ENCODE results near the gene LUZP2.

LUZP2 gene

DNA sequence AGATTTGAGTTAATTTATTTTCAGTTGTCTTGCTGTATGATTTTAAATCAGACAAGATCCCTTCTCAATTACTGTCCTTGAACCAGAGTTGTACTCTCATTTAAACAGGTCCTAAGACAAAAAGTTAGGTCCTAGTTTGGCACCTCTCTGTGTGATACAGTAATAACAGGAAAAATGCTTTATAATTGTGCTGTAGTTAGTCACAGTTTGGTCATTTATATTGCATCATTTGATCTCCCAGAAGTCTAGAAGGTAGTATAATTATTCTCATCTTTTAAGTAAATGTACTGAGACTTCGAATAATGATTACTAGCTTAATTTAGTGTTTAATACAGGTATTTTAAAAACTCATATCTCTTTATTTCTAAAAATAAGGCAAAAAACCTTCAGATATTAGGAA lies 18.1 kb upstream of the LUZP2 start:
- H3K27me3 Mint-ChIP-seq (ENCODE audit: low read depth), result no peaks in the 10 kb centered on the region
- H3K9me3 Mint-ChIP-seq, result peaks cover 9% of the 10 kb centered on the region
- no peaks in the 10 kb centered on the region for H3K4me1 Mint-ChIP-seq
- no peak overlapping the region for H3K4me3 Mint-ChIP-seq
- H3K36me3 Mint-ChIP-seq (ENCODE audit: low read depth), result no peaks in the 10 kb centered on the region
- no peak overlapping the region for H3K27ac Mint-ChIP-seq
- TF ChIP-seq, protein P1, sequence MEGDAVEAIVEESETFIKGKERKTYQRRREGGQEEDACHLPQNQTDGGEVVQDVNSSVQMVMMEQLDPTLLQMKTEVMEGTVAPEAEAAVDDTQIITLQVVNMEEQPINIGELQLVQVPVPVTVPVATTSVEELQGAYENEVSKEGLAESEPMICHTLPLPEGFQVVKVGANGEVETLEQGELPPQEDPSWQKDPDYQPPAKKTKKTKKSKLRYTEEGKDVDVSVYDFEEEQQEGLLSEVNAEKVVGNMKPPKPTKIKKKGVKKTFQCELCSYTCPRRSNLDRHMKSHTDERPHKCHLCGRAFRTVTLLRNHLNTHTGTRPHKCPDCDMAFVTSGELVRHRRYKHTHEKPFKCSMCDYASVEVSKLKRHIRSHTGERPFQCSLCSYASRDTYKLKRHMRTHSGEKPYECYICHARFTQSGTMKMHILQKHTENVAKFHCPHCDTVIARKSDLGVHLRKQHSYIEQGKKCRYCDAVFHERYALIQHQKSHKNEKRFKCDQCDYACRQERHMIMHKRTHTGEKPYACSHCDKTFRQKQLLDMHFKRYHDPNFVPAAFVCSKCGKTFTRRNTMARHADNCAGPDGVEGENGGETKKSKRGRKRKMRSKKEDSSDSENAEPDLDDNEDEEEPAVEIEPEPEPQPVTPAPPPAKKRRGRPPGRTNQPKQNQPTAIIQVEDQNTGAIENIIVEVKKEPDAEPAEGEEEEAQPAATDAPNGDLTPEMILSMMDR (IDR thresholded peaks at IDR 0.05; ENCODE audit: unreplicated experiment in 3 of 3), result no peak

DNA sequence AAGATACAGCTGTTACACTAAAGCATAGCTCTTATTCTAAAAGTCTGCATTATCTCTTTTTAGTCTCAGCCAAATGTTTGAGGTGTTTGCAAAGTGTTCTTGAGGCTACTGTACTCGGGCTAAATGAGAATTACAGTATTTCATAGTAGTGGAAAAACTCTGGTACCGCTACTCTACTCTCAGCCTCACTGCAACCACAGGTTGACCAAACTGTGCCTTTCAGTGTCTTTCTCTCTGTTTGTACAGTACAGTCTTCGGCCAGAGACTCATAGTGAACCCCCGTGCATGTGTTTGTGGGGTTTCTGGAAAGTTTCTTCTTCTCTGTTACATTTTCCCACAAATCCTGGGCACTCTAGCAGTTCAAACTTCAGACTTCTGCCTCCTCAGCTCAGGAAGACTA lies 7.4 kb upstream of the LUZP2 start:
- Mint-ChIP-seq H3K36me3 (ENCODE audit: low read depth) (no peaks in the 10 kb centered on the region), H3K4me3 (no peak overlapping the region), H3K9me3 (peaks cover 5% of the 10 kb centered on the region), H3K27ac (no peak overlapping the region), H3K4me1 (no peaks in the 10 kb centered on the region), H3K27me3 (ENCODE audit: low read depth) (peaks cover 3% of the 10 kb centered on the region)
- TF ChIP-seq, protein P1 (IDR thresholded peaks at IDR 0.05; ENCODE audit: unreplicated experiment in 3 of 3), result no peak

DNA sequence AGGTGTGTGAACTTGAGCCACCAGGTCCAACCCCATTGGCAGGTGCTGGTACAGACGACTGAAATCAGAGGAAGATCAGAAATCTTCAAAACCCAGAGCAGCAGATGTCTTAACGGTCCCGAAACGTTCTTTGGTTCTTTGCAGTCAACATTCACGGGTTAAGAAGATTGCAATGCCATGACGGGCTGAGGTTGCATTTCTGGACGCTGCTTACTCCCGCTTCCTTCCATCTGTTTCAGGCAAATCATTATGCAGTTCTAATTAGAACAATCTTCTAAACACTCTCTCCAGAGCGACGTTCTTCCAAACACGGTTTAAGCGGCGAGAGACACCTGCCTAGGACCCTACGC lies 492 bp upstream of the LUZP2 start:
- no peaks in the 10 kb centered on the region for H3K36me3 Mint-ChIP-seq (ENCODE audit: low read depth)
- TF ChIP-seq, protein P1 (IDR thresholded peaks at IDR 0.05; ENCODE audit: unreplicated experiment in 3 of 3), result no peak
- H3K9me3 Mint-ChIP-seq, result no peaks in the 10 kb centered on the region
- H3K4me3 Mint-ChIP-seq, result peak overlapping the region; percentile 87 to 93 (median 90)
- peaks cover 45% of the 10 kb centered on the region for H3K27me3 Mint-ChIP-seq (ENCODE audit: low read depth)
- peak overlapping the region in 1 of 3 experiments; percentile 2 for H3K27ac Mint-ChIP-seq
- H3K4me1 Mint-ChIP-seq, result peaks cover 14% of the 10 kb centered on the region

DNA sequence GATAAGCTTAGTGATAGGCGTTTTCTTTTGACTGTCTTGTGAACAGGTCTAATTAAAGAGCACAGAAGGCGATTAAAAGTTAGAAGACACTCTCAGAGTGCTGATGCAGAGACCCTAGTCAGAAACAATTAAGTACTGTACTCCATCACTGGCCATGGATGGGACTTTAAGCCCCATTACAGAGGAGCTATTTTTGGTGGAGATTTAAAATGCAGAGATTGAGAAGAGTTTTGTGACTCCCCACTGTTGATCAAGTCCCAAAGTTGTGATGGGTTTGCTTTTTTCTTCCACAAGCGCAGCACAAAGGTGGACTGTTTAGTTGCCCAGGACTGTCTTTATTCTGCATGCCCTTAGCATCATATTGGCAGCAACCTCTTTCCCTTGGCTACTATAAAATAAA lies 978 bp downstream of the LUZP2 start:
- H3K27me3 Mint-ChIP-seq (ENCODE audit: low read depth), result peaks cover 45% of the 10 kb centered on the region
- H3K36me3 Mint-ChIP-seq (ENCODE audit: low read depth), result no peaks in the 10 kb centered on the region
- H3K27ac Mint-ChIP-seq, result no peak overlapping the region
- peak overlapping the region; percentile 87 to 93 (median 90) for H3K4me3 Mint-ChIP-seq
- peaks cover 14% of the 10 kb centered on the region for H3K4me1 Mint-ChIP-seq
- H3K9me3 Mint-ChIP-seq, result no peaks in the 10 kb centered on the region
- TF ChIP-seq, protein P1 (IDR thresholded peaks at IDR 0.05; ENCODE audit: unreplicated experiment in 3 of 3), result no peak

DNA sequence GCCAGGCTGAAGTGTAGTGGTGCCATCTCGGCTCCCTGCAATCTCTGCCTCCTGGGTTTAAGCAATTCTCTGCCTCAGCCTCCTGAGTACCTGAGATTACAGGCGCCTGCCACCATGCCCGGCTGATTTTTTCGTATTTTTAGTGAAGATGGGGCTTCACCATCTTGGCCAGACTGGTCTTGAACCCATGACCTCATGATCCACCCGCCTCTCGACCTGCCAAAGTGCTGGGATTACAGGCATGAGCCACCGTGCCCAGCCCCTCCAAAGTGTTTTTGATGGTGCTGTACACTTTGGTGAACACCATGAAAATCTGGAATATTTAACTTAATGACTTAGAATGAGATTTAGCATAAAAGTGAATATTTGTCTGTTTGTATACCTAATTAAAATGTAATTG lies 5.6 kb downstream of the LUZP2 start:
- Mint-ChIP-seq H3K4me3 (no peak overlapping the region), H3K9me3 (no peaks in the 10 kb centered on the region), H3K36me3 (ENCODE audit: low read depth) (no peaks in the 10 kb centered on the region), H3K27ac (no peak overlapping the region), H3K27me3 (ENCODE audit: low read depth) (peaks cover 18% of the 10 kb centered on the region), H3K4me1 (peaks cover 4% of the 10 kb centered on the region)
- TF ChIP-seq, protein P1 (IDR thresholded peaks at IDR 0.05; ENCODE audit: unreplicated experiment in 3 of 3), result no peak

DNA sequence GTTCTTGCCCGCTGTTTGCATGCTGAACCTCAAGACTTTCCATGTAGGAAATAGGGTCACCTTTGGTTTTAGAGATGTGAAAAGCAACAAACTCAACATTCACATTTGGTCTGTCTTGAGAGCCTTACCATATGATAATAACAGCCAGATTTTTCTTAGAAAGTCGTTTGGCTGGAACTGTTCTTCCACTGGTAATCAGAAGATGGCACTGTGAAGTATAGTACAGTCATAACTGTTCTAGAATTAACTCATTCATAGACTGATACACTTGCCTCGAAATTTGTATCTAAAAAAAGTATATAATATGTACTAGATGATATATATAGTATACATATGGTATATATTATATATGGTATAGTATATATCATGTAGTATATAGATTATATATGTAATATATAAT lies 12.3 kb downstream of the LUZP2 start:
- no peaks in the 10 kb centered on the region for H3K27me3 Mint-ChIP-seq (ENCODE audit: low read depth)

More for the DNA sequence above, 12.3 kb downstream of the LUZP2 start:
- H3K9me3 Mint-ChIP-seq, result no peaks in the 10 kb centered on the region
- H3K36me3 Mint-ChIP-seq (ENCODE audit: low read depth), result no peaks in the 10 kb centered on the region
- peaks cover 4% of the 10 kb centered on the region for H3K4me1 Mint-ChIP-seq
- H3K27ac Mint-ChIP-seq, result no peak overlapping the region
- TF ChIP-seq, protein P1 (IDR thresholded peaks at IDR 0.05; ENCODE audit: unreplicated experiment in 3 of 3), result peak; percentile 25 to 50 (median 43)
- no peak overlapping the region for H3K4me3 Mint-ChIP-seq
